NCI-H748 (cell line): ENCODE results near the gene MIER2.
A peak's percentile ranks its signal among the peaks of the same experiment; 100 is the strongest.
"Not testable (repeated sequence)": the region's sequence is repeated elsewhere in the genome, so short reads cannot be mapped to it uniquely, and the experiment has no call there.

Experiments
- DNase-seq: peaks from one replicate; lab custom pipeline; 2025; ENCODE audit not compliant: unreplicated experiment; lab: John Stamatoyannopoulos, UW

The MIER2 gene, protein sequence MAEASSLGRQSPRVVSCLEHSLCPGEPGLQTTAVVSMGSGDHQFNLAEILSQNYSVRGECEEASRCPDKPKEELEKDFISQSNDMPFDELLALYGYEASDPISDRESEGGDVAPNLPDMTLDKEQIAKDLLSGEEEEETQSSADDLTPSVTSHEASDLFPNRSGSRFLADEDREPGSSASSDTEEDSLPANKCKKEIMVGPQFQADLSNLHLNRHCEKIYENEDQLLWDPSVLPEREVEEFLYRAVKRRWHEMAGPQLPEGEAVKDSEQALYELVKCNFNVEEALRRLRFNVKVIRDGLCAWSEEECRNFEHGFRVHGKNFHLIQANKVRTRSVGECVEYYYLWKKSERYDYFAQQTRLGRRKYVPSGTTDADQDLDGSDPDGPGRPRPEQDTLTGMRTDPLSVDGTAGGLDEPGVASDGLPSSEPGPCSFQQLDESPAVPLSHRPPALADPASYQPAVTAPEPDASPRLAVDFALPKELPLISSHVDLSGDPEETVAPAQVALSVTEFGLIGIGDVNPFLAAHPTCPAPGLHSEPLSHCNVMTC

DNA sequence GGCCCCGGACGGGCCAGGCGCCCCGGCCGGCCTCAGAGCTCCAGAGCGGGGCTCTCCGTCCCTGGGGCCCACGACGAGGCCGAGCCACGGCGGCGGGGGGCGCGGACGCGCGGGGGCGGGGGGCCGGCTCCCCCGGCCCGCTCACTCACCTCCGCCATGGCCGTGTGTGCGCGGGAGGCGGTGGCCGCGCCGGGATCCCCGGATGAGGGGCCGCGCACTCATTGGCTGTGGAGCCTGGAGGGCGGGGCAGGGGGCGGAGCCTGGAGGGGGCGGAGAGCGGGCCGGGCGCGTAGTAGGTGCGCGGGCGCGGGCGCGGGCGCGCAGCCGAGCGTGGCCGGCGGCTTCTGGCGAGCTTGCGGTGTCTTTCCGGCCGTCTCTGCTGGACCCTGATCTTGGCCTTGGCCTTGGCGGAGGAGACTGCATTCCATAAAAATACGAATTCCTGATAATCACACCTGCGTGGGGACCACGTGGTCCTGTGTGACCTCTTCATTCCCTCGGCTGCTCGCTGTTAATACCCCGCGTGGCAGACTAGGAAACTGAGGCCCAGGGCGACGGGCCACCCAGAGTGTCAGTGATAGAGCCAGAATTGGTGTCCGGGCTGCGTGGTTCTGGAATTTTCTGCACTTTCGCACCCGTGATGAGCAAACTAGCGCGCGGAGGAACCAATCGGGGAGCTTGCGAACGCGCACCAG is at the start of gene MIER2:
TSS of gene MIER2 (minus strand) at position 172 of the 695 bp plus-strand sequence. CDS start at position 158, 14 bp downstream.
- DNase-seq = peak; percentile 74

DNA sequence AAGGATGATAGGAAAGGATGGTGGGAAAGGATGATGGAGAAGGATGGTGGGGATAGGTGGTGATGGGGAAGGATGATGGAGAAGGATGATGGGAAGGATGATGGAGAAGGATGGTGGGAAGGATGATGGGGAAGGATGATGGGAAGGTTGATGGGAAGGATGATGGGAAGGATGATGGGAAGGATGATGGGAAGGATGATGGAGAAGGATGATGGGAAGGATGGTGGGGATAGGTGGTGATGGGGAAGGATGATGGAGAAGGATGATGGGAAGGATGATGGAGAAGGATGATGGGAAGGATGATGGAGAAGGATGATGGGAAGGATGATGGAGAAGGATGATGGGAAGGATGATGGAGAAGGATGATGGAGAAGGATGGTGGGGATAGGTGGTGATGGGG is 49.0 kb upstream of the MIER2 start:
- DNase-seq = not testable (repeated sequence)

DNA sequence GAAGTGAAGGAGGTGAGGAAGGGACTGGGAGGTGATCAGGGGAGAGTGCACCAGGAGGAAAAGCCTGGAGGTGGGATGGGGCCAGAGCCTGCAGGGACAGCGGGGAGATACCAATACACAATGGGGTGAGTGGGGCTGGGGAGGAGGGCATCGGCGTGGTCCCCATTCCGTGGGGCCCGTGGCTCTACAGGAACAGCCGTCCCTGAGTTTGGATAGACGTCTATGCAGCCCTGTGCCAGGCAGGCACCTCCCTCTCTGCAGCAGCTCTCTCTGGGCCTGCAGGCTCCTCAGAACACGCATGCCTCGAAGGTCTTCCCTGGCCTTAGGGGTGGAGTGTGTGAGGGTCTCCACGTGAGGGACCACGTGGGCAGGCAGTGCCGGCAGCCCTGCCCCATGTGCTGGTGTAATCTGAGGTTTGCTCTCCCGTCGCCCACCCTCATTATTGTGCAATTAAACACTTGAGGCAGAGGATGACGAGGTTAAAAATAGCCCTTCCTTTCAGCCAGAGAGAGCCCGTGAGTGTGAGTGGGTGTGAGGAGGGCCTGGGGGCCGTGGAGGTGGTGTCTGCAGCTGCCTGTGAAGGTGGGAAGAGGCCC is 47.9 kb upstream of the MIER2 start:
- peak; percentile 26 for DNase-seq

DNA sequence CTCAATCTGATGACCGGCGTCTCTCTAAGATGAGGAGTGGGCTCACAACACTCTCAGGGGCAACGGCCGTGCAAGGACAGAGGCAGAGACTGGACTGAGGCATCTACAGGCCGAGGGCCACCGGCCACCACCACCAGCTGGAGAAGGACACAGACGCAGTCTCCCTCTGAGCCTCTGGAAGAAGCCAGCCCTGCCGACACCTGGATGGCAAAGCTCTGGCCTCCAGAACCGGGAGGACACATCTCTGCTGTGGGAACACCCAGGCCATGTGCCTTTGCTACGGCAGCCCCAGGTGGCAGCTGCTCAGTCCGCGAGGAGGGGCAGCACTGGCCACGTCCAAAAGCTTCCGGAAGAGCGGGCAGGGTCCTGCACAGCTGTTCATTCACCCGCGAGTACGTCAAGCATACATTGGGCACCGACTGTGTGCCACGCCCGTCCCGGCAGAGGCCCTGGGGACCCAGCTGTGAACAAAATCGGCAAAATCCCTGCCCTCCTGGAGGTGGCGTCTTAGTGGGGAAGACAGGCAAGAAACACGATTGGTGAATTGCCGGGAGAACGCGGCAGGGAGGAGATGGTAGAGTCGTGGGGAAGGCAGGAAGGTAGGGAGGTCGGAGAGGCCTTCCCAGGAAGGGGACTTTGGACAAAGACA is 47.3 kb upstream of the MIER2 start:
- no peak for DNase-seq

DNA sequence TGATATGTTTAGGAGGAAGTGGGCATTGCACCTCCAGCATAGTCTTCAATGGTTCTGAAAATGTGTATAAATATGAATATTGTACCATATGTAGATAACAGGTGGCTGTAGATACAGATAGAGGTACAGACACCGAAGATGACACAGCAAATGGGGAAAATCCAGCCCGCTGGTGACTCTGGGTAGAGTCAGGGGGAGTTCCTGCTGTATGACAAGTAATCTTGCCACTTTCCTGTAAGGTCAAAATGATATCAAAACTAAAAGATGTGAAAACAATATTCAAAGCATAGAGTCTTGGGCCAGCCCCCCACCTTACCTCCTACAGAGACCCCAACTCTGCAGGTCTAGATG is 46.6 kb upstream of the MIER2 start:
- no peak for DNase-seq

DNA sequence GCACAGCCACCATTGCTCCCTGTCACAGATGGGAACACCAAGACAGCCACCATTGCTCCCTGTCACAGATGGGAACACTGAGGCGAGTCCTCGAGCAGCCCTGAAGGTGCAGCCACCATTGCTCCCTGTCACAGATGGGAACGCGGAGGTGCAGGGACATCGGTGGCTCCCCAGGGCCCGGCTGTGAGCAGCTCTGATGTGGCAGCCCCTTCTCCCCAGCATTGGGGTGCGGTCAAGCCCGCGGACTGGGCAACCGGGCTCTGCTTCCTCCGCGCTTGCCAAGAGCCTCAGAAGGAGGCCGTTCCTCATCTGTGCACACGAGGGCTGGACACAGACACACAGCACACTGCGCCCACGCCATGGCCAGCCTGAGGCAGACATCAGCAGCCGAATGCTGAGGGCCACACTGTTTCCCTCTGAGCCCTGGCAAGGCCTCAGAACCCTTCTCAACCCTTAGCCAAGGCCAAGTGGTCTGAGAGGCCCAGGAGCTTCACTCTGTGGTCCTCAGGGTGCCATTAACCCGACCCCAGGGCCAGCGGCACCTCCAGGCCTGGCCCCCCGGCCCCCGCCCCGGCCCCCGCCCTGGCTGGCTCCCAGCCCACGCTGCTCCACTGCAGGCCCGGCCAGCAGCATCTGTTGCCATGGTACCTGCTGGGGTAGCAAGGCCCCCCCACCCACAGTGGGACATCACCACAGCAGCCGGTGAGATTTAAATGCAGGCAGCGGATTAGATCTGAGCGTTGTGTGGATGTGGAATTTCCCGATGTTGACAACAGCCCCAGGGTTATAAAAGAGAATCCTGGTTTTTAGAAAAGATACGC is 46.0 kb upstream of the MIER2 start:
- no peak for DNase-seq

DNA sequence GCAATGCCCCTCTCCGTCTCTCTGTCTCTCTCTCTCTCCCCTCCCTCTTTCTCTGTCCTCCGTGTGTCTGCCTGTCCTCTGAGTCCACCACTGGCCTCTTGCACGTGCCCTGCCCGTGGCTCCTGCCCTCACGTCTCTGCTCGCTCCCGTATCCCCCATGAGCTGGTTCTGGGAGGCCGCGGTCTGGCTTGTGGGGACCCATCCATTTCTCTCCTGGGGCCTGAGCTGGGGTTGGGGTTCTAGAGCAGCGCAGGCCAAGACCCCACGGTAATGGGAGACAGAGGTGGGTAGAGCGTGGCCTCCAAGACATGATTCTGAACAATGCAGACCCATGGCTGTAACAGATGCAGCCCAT is 45.3 kb upstream of the MIER2 start:
- DNase-seq = no peak

DNA sequence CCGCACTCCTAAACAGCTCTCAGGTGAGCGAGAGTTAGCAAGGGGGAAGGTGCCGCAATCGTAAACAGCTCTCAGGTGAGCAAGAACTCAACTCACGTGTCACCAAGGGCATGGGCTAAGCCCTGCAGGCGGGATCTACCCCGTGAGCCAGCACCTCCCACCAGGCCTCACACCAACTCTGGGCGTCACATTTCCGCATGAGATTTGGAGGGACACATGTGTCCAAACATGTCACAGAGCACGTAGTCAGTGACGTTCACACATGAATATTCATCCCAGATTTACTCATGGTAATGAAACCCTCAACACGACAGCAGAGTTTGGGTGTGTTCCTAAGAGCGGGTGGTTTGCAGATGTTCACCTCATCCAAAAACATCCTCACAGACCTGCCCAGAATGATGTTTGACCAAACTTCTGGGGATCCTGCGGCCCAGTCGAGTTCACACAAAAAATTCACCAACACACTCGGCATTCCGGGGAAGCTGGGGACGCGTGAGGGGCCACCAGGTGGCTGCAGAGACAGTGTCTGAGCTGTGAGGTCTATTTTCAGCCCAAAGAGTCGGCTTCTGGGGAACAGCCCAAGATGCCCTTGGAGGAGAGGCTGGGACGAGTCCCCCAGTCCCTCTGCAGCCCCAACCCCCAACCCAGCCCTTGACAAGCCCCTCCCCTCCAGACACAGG is 44.8 kb upstream of the MIER2 start:
- no peak for DNase-seq

DNA sequence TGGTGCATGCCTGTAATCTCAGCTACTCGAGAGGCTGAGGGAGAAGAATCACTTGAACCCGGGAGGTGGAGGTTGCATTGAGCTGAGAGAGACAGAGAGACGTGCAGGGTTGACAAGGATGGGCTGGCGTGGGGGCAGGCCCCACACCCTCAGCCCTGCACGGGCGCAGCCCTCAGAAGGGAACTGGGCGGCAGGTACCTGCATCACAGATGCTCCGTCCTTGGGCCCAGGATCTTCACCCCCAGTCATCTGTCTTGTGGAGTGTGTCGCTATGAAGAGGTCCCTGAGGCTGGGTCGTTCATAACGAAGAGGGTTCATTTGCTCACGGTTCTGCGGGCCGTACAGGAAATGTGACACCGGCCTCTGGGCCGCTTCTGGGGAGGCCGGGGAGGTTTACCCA is 44.1 kb upstream of the MIER2 start:
- DNase-seq = no peak

DNA sequence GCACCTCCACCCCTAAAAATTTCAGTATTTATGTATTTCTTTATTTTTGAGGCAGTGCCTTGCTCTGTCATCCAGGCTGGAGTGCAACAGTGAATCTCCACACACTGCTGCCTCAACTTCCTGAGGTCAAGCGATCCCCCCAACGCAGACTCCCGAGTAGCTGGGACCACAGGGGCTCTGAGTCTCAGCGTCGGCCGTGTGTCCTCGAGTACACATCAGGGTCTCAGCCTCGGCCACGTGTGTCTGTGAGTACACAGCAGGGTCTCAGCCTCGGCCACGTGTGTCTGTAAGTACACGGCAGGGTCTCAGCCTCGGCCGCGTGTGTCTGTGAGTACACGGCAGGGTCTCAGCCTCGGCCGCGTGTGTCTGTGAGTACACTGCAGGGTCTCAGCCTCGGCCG is 43.2 kb upstream of the MIER2 start:
- DNase-seq = no peak

DNA sequence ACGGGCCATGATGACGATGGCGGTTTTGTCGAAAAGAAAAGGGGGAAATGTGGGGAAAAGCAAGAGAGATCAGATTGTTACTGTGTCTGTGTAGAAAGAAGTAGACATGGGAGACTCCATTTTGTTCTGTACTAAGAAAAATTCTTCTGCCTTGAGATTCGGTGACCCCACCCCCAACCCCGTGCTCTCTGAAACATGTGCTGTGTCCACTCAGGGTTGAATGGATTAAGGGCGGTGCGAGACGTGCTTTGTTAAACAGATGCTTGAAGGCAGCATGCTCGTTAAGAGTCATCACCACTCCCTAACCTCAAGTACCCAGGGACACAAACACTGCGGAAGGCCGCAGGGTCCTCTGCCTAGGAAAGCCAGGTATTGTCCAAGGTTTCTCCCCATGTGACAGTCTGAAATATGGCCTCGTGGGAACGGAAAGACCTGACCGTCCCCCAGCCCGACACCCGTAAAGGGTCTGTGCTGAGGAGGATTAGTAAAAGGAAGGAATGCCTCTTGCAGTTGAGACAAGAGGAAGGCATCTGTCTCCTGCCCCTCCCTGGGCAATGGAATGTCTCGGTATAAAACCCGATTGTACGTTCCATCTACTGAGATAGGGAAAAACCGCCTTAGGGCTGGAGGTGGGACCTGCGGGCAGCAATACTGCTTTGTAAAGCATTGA is 42.2 kb upstream of the MIER2 start:
- DNase-seq = peak; percentile 50

DNA sequence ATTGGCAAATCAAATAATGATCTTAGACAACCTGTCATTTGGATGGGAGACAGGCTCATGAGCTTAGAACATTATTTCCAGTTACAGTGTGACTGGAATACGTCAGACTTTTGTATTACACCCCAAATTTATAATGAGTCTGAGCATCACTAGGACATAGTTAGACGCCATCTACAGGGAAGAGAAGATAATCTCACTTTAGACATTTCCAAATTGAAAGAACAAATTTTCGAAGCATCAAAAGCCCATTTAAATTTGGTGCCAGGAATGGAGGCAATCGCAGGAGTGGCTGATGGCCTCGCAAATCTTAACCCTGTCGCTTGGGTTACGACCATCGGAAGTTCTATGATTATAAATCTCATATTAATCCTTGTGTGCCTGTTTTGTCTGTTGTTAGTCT is 41.6 kb upstream of the MIER2 start:
- DNase-seq = not testable (repeated sequence)

DNA sequence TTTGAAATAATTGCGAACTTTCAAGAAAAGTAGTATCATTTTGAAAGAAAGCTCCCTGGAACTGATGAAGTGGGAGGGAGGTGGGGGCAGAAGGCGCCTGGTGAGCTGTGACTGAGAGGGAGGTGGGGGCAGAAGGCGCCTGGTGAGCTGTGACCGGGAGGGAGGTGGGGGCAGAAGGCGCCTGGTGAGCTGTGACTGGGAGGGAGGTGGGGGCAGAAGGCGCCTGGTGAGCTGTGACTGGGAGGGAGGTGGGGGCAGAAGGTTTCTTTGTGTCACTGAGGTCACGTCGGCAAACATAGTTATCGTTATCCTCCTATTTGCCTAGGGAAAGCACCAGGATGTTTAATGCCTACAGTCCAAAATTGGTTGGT is 40.2 kb upstream of the MIER2 start:
- no peak for DNase-seq

DNA sequence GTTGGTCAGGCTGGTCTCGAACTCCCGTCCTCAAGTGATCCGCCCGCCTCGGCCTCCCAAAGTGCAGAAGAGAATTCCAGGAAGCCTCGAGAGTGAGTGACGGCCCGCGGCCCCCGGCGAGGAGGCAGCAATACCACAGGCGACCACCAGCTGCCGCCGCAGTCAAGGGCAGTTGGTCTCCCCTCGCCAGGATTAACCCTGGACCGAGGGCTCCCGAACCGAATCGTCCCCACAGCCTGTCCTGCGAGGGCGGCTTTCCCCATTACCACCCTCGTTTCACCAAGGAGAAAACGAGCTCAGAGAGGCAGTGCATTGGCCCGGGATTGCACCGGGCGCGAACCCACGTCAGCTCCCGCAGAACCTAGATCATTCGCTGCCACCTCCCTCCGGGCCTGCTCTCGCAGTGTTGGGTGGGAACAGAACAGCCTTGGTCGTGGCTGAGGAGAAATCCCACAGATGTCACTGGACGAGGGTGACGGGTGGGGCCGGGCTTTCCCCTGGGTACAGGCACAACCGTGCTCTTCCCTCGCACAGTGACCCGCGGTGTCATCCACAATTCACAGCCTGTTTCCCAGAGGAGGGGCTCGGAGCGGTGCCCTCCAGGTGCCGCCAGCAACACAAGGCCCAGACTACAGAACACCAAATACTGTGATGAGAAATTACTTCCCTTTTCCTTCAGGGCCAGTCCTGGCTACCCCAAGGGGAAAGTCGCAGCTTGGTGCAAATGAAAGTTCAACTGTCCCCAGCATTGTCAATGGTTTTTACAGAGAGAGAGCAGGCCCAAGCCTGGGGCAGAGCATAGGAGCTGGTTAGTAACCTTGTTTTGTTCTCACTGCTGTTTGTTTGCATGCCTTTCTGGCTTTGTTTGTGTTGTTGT is 39.6 kb upstream of the MIER2 start:
- DNase-seq = no peak

DNA sequence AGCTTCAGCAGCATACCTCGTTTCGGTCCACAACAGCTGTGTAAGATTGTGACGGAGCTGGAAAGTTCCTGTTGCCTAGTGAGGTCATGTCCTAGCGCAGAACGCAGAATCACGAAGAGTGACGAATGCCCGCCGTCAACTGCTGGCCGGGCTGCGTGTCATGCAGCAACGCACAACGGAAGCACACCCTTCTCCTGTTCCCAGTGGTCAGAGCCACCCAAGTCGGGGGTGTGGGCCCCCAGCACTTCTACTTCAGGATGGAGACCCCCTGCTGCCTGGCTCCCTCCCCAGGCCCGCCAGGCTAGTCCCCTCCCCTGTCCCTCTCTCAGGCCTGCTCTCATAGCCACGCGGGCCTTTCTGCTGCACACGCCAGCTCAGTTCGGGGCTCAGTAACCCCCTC is 38.4 kb upstream of the MIER2 start:
- no peak for DNase-seq

DNA sequence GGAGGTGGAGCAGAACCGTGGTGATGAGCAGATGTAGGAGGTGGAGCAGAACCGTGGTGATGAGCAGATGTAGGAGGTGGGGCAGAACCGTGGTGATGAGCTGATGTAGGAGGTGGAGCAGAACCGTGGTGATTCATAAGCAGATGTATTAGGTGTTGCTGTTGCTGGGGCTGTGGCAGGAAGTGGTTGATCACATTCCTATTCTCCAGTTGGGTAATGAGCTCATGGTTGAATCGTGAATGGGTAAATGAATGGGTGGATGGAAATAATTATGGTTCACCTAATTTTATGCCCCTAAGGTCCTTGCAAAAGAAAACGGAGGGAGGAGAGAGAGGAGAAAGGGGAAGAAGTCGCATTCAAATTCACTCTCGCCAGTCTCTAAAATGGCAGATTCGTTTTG is 38.0 kb upstream of the MIER2 start:
- DNase-seq = not testable (repeated sequence)

DNA sequence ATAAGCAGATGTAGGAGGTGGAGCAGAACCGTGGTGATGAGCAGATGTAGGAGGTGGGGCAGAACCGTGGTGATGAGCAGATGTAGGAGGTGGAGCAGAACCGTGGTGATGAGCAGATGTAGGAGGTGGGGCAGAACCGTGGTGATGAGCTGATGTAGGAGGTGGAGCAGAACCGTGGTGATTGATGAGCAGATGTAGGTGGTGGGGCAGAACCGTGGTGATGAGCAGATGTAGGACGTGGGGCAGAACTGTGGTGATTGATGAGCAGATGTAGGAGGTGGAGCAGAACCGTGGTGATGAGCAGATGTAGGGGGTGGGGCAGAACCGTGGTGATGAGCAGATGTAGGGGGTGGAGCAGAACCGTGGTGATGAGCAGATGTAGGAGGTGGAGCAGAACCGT is 37.3 kb upstream of the MIER2 start:
- not testable (repeated sequence) for DNase-seq

DNA sequence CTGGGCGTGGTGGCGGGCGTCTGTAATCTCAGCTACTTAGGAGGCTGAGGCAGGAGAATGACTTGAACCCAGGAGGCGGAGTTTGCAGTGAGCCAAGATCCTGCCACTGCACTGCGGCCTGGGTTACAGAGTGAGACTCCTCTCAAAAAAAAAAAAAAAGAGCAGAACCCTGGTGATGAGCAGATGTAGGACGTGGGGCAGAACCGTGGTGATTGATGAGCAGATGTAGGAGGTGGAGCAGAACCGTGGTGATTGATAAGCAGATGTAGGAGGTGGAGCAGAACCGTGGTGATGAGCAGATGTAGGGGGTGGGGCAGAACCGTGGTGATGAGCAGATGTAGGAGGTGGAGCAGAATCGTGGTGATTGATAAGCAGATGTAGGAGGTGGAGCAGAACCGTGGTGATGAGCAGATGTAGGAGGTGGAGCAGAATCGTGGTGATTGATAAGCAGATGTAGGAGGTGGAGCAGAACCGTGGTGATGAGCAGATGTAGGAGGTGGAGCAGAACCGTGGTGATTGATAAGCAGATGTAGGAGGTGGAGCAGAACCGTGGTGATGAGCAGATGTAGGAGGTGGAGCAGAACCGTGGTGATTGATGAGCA is 36.1 kb upstream of the MIER2 start:
- DNase-seq = not testable (repeated sequence)
